SU-DHL-6 (cell line): ENCODE data around the gene BCAS3.

ENCODE experiments used
- EZH2phosphoT487 ChIP-seq: fragments of 200-600 bp; sonication (generic), shearing (Covaris generic); conservative IDR thresholded peaks from 2 replicates; pipeline ENCODE4 v1.6.1; 2018; ENCODE audit warnings: mild to moderate bottlenecking, antibody characterized with exemption, low read length, moderate library complexity, mixed read lengths
- TF ChIP-seq, protein P1 (sequence below): fragments of 200-600 bp; sonication (generic); IDR thresholded peaks from one replicate; pipeline ENCODE4 v1.5.1; 2017; ENCODE audit warnings: antibody characterized with exemption, mild to moderate bottlenecking, low read length, moderate library complexity; ENCODE audit not compliant: insufficient read depth, poor library complexity, severe bottlenecking

DNA sequence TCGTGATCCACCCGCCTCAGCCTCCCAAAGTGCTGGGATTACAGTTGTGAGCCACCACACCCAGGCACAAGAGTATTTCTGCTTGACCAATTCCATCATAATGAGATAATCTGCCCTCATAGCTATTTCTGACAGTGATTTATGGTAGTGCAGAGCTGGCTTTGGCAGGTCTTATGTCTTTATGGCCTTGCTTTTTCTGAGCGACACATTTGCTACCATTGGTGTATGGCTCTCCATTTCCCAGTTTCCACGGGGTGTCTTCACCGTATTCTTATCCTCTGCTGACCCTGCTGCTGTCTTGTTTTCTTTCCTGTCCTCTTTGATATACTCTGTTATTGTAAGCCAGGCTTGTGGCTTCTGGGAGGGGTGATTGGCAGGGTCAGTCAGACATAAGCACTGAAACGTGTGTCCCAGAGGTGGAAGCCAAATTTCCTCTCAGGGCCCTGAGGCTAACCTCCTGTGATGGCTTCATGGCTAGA, 560.8 kb downstream of the BCAS3 start:
- TF ChIP-seq, protein P1, sequence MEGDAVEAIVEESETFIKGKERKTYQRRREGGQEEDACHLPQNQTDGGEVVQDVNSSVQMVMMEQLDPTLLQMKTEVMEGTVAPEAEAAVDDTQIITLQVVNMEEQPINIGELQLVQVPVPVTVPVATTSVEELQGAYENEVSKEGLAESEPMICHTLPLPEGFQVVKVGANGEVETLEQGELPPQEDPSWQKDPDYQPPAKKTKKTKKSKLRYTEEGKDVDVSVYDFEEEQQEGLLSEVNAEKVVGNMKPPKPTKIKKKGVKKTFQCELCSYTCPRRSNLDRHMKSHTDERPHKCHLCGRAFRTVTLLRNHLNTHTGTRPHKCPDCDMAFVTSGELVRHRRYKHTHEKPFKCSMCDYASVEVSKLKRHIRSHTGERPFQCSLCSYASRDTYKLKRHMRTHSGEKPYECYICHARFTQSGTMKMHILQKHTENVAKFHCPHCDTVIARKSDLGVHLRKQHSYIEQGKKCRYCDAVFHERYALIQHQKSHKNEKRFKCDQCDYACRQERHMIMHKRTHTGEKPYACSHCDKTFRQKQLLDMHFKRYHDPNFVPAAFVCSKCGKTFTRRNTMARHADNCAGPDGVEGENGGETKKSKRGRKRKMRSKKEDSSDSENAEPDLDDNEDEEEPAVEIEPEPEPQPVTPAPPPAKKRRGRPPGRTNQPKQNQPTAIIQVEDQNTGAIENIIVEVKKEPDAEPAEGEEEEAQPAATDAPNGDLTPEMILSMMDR: no peak
- TF ChIP-seq EZH2phosphoT487: no peak
